ENCODE results near the gene COX8C.
A peak's percentile ranks its signal among the peaks of the same experiment; 100 is the strongest.

The COX8C gene

GRCh38 chr14:93332397-93332852 lies 14.6 kb upstream of the COX8C start:
- Histone ChIP-seq H3K27ac (ENCODE audit: extremely low read depth, low read depth, low read length) (peak overlapping the region; percentile 94), H3K4me3 (ENCODE audit: low read depth, low read length) (peak overlapping the region; percentile 85), H3K9me3 (ENCODE audit: control insufficient read depth, insufficient read depth, low read depth, low read length) (no peaks in the 10 kb centered on the region), H3K36me3 (ENCODE audit: control insufficient read depth in 2 of 2, insufficient read depth in 1 of 2, low read length in 2 of 2) (no peaks in the 10 kb centered on the region; a peak in 1 of 3 replicates), H3K4me1 (ENCODE audit: control insufficient read depth, insufficient read depth, low read length) (no peaks in the 10 kb centered on the region)
- ChIA-PET POLR2A (no interaction called here), CTCF (interaction anchor here (0.9 kb wide), 1 partner anchor 211 kb away, joined by 3 read pairs; no protein-coding TSS in a partner anchor)
- TF ChIP-seq ZNF391 (tag by site-specific recombination; IDR thresholded peaks at IDR 0.05; ENCODE audit: borderline replicate concordance, low read depth) (no peak), ZBTB20 (tag by site-specific recombination; IDR thresholded peaks at IDR 0.05) (peak; percentile 60; the same call in 1 of the 2 replicates), SP2 (tag by site-specific recombination; IDR thresholded peaks at IDR 0.05) (peak; percentile 46), ZNF792 (tag by site-specific recombination; IDR thresholded peaks at IDR 0.05) (no peak), EGR2 (tag by site-specific recombination; IDR thresholded peaks at IDR 0.05; ENCODE audit: low read depth) (0 out of 2 replicates have a peak, but pooled peaks have one; percentile 61), PRDM10 (tag by site-specific recombination; IDR thresholded peaks at IDR 0.05) (no peak; the same call in 1 of the 2 replicates), KLF16 (tag by site-specific recombination; IDR thresholded peaks at IDR 0.05) (0 out of 2 replicates have a peak, but pooled peaks have one; percentile 60)

- POLR2A ChIA-PET, result no interaction called here
- no peaks in the 10 kb centered on the region; a peak in 1 of 3 replicates for H3K36me3 ChIP-seq (ENCODE audit: control insufficient read depth in 2 of 2, insufficient read depth in 1 of 2, low read length in 2 of 2)
- CTCF ChIA-PET, result no interaction called here
- peak within 1 kb of the TSS; percentile 85 for H3K4me3 ChIP-seq (ENCODE audit: low read depth, low read length)
- no peaks in the 10 kb centered on the region for H3K9me3 ChIP-seq (ENCODE audit: control insufficient read depth, insufficient read depth, low read depth, low read length)
- no peaks in the 10 kb centered on the region for H3K4me1 ChIP-seq (ENCODE audit: control insufficient read depth, insufficient read depth, low read length)
- H3K27ac ChIP-seq (ENCODE audit: extremely low read depth, low read depth, low read length), result peak within 1 kb of the TSS; percentile 94
- TF ChIP-seq ZNF302 (tag by site-specific recombination; IDR thresholded peaks at IDR 0.05; ENCODE audit: low read depth), result no peak
- peak; percentile 35; the same call in 1 of the 2 replicates for TF ChIP-seq YY2 (tag by site-specific recombination; IDR thresholded peaks at IDR 0.05)
- 0 out of 2 replicates have a peak, but pooled peaks have one; percentile 50 for TF ChIP-seq ZNF324 (tag by site-specific recombination; IDR thresholded peaks at IDR 0.05)
- TF ChIP-seq ZNF623 (tag by site-specific recombination; IDR thresholded peaks at IDR 0.05), result peak; percentile 15; the same call in 1 of the 2 replicates
- TF ChIP-seq ZNF692 (tag by site-specific recombination; IDR thresholded peaks at IDR 0.05), result peak; percentile 20; the same call in 1 of the 2 replicates
- TF ChIP-seq ZXDB (tag by site-specific recombination; IDR thresholded peaks at IDR 0.05), result peak; percentile 57
- no peak for TF ChIP-seq PRDM6 (tag by site-specific recombination; IDR thresholded peaks at IDR 0.05)
- TF ChIP-seq TRIM28 (IDR thresholded peaks at IDR 0.05; ENCODE audit: borderline replicate concordance, low read length), result peak; percentile 30; the same call in 1 of the 2 replicates
- TF ChIP-seq INSM2 (tag by site-specific recombination; IDR thresholded peaks at IDR 0.05), result 0 out of 2 replicates have a peak, but pooled peaks have one; percentile 25
- peak; percentile 49; the same call in 1 of the 2 replicates for TF ChIP-seq GLIS2 (tag by site-specific recombination; IDR thresholded peaks at IDR 0.05)
- TF ChIP-seq ZNF658 (tag by site-specific recombination; IDR thresholded peaks at IDR 0.05), result no peak
- no peak for TF ChIP-seq ZNF211 (tag by site-specific recombination; IDR thresholded peaks at IDR 0.05; ENCODE audit: low read depth)
- no peak; the same call in 1 of the 2 replicates for TF ChIP-seq SP7 (tag by site-specific recombination; IDR thresholded peaks at IDR 0.05)
- TF ChIP-seq ATF2 (tag by site-specific recombination; IDR thresholded peaks at IDR 0.05; ENCODE audit: low read depth), result peak; percentile 56
Measured at GRCh38 chr14:93332853-93333630, 13.9 kb upstream of the COX8C start, which contains the start of gene BTBD7. Gene BTBD7, minus strand, starts transcription at chr14:93333036. Its CDS starts 36,985 bp downstream, at chr14:93296051.

Data from HEK293 (cell line).